NCI-H510A (cell line): ENCODE measurements around the gene ZNF423.
"Not testable (repeated sequence)": the region's sequence is repeated elsewhere in the genome, so short reads cannot be mapped to it uniquely, and the experiment has no call there.

Experiments
- DNase-seq: peaks from one replicate; lab custom pipeline; 2025; lab: John Stamatoyannopoulos, UW

ZNF423 gene

GRCh38 chr16:49696414-49697101 lies 159.4 kb downstream of the ZNF423 start:
- no peak for DNase-seq

GRCh38 chr16:49695782-49696413 lies 160.0 kb downstream of the ZNF423 start:
- DNase-seq = no peak

GRCh38 chr16:49693445-49693844 lies 162.5 kb downstream of the ZNF423 start:
- DNase-seq = no peak

- no peak for DNase-seq
These were observed 165.1 kb downstream of the ZNF423 start for GRCh38 chr16:49690778-49691177.

GRCh38 chr16:49688036-49688697 lies 167.7 kb downstream of the ZNF423 start:
- no peak for DNase-seq

GRCh38 chr16:49687476-49688002 lies 168.4 kb downstream of the ZNF423 start:
- no peak for DNase-seq

GRCh38 chr16:49684696-49685095 lies 171.2 kb downstream of the ZNF423 start:
- DNase-seq = no peak

GRCh38 chr16:49682577-49683165 lies 173.2 kb downstream of the ZNF423 start:
- DNase-seq = no peak

- DNase-seq = no peak
These were observed 174.6 kb downstream of the ZNF423 start for GRCh38 chr16:49681217-49681883.

- DNase-seq = no peak
These were observed 176.8 kb downstream of the ZNF423 start for GRCh38 chr16:49679095-49679494.

- not testable (repeated sequence) for DNase-seq
These were observed 178.3 kb downstream of the ZNF423 start for GRCh38 chr16:49677661-49678060.

GRCh38 chr16:49675413-49675812 lies 180.5 kb downstream of the ZNF423 start:
- DNase-seq = no peak

GRCh38 chr16:49674990-49675389 lies 180.9 kb downstream of the ZNF423 start:
- DNase-seq = no peak

- no peak for DNase-seq
These were observed 181.5 kb downstream of the ZNF423 start for GRCh38 chr16:49674351-49674851.

GRCh38 chr16:49673442-49673841 lies 182.5 kb downstream of the ZNF423 start:
- DNase-seq = no peak

- no peak for DNase-seq
These were observed 183.2 kb downstream of the ZNF423 start for GRCh38 chr16:49672753-49673152.

- DNase-seq = no peak
These were observed 184.6 kb downstream of the ZNF423 start for GRCh38 chr16:49671333-49671732.

GRCh38 chr16:49670627-49671026 lies 185.3 kb downstream of the ZNF423 start:
- DNase-seq = no peak

- DNase-seq = no peak
These were observed 190.3 kb downstream of the ZNF423 start for GRCh38 chr16:49665482-49666230.

GRCh38 chr16:49664221-49665215 lies 191.4 kb downstream of the ZNF423 start:
- DNase-seq = no peak
